Measurements from ENCODE around the gene PLEKHG1. TPM values are rescaled to one million over a fixed set of nuclear protein-coding genes. Genes with fewer than 3 reads are reported as not detected.

PLEKHG1 gene
- total and polyA plus RNA-seq, 7 donors: 1.3 to 10.6 (median 4.2) TPM

DNA sequence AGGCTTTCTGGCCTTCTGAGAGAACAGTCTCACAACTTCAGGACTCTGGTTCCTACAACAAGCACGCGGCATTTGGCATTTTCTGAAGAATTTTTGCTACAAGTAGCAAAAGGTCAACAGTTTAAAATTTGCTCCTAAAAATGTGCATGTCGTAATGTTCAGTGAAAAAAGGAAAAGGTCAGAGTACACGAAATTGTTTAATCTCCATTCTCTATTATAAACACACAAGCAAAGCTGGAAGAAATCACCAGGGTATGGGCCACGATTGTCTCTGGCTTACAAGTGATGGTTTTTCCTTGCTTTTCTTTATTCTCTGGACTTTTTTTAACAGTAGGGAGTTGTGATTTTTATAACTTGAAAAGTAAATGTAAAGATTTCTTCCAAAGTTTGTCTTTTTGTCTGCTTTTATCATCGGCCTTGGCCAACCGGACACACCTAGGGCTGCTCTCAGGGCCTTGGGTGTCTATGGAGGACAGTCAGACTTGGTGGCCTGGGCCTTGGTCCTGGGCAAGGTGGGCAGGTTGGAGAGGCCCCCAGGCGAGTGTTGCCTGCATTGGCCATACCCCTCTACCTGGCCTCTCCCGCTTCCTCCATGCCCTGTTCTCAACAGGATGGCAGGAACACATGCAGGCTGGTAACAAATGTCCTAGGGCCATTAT lies 32.4 kb downstream of the PLEKHG1 start:
- H3K4me3 ChIP-seq: no peak overlapping the region
- DNase-seq: no peak
- no peaks in the 10 kb centered on the region for H3K36me3 ChIP-seq (ENCODE audit: insufficient read depth in 1 of 2, low read depth in 1 of 2)
- no peaks in the 10 kb centered on the region for H3K9me3 ChIP-seq
- 81 to 90% (median 85%) methylated on average over 9 of the region's 9 CpGs for WGBS, 3 donors
- ATAC-seq: no peak
- no peak for TF ChIP-seq CTCF (IDR thresholded peaks at IDR 0.05)
- intact Hi-C loops (cut with DNase I): no loop called here
- no peaks in the 10 kb centered on the region for H3K4me1 ChIP-seq
- H3K27me3 ChIP-seq (ENCODE audit: insufficient read depth in 3 of 3, low read length in 2 of 3): no peaks in the 10 kb centered on the region
- H3K27ac ChIP-seq: no peak overlapping the region

GRCh38 chr6:150632785-150633485 lies 33.2 kb downstream of the PLEKHG1 start:
- no peak for DNase-seq
- H3K4me1 ChIP-seq: no peaks in the 10 kb centered on the region
- no peak for TF ChIP-seq CTCF (IDR thresholded peaks at IDR 0.05)
- H3K4me3 ChIP-seq: no peak overlapping the region
- H3K27me3 ChIP-seq (ENCODE audit: insufficient read depth in 3 of 3, low read length in 2 of 3): no peaks in the 10 kb centered on the region
- intact Hi-C loops (cut with DNase I): no loop called here
- no peak for ATAC-seq
- 82 to 90% (median 86%) methylated on average over 13 of the region's 13 CpGs for WGBS, 3 donors
- no peaks in the 10 kb centered on the region for H3K9me3 ChIP-seq
- no peak overlapping the region for H3K27ac ChIP-seq
- no peaks in the 10 kb centered on the region for H3K36me3 ChIP-seq (ENCODE audit: insufficient read depth in 1 of 2, low read depth in 1 of 2)

- no peak for TF ChIP-seq CTCF (IDR thresholded peaks at IDR 0.05)
- H3K36me3 ChIP-seq (ENCODE audit: insufficient read depth in 1 of 2, low read depth in 1 of 2): no peaks in the 10 kb centered on the region
- intact Hi-C loops (cut with DNase I): no loop called here
- DNase-seq: no peak
- ATAC-seq: no peak
- H3K9me3 ChIP-seq: no peaks in the 10 kb centered on the region
- H3K27ac ChIP-seq: no peak overlapping the region
- no peak overlapping the region for H3K4me3 ChIP-seq
- no peaks in the 10 kb centered on the region for H3K4me1 ChIP-seq
- no peaks in the 10 kb centered on the region for H3K27me3 ChIP-seq (ENCODE audit: insufficient read depth in 3 of 3, low read length in 2 of 3)
- 91 to 93% (median 92%) methylated on average over 4 of the region's 4 CpGs for WGBS, 3 donors
Observed at GRCh38 chr6:150633486-150633834, 33.8 kb downstream of the PLEKHG1 start.

GRCh38 chr6:150634176-150634963 lies 34.7 kb downstream of the PLEKHG1 start:
- intact Hi-C loops (cut with DNase I): no loop called here
- WGBS, 3 donors: 54 to 56% (median 55%) methylated on average over 4 of the region's 4 CpGs
- Histone ChIP-seq H3K36me3 (ENCODE audit: insufficient read depth in 1 of 2, low read depth in 1 of 2) (no peaks in the 10 kb centered on the region), H3K27me3 (ENCODE audit: insufficient read depth in 3 of 3, low read length in 2 of 3) (no peaks in the 10 kb centered on the region), H3K9me3 (no peaks in the 10 kb centered on the region), H3K4me1 (no peaks in the 10 kb centered on the region), H3K4me3 (no peak overlapping the region), H3K27ac (no peak overlapping the region)
- no peak for TF ChIP-seq CTCF (IDR thresholded peaks at IDR 0.05)
- ATAC-seq: no peak
- DNase-seq: no peak

Data from psoas muscle (tissue), 8 donors.